Measurements from ENCODE around the gene ELMOD3.
"Not testable (repeated sequence)": the region's sequence is repeated elsewhere in the genome, so short reads cannot be mapped to it uniquely, and the experiment has no call there.

ELMOD3 gene

DNA sequence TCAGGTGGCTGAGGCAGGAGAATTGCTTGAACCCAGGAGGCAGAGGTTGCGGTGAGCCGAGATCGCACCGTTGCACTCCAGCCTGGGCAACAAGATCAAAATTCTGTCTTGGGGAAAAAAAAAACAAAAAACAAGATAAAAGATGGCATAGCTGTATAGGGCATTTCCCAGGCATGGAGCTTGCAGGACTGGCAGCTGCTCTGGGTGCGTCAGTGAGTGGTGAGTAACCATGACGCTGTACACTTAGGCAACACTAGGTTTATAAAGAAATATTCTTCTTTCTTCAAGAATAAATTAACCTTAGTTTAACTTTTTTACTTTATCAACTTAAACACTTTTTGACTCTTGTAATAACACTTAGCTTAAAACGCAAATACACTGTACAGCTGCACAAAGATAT, 42.2 kb upstream of the ELMOD3 start:
- no peak overlapping the region for H3K4me2 ChIP-seq (ENCODE audit: low read depth, low read length, poor library complexity, severe bottlenecking)
- no peaks in the 10 kb centered on the region for H3K9me3 ChIP-seq (ENCODE audit: insufficient read depth, low read depth, low read length)
- peaks cover 28% of the 10 kb centered on the region; the same call in 1 of the 2 replicates for H3K36me3 ChIP-seq (ENCODE audit: insufficient read depth, low read length)
- no peak overlapping the region for H3K4me3 ChIP-seq (ENCODE audit: low read length, poor library complexity, severe bottlenecking)
- peaks cover 4% of the 10 kb centered on the region for H4K20me1 ChIP-seq (ENCODE audit: insufficient read depth, low read length, poor library complexity, severe bottlenecking)
- no peaks in the 10 kb centered on the region for H3K9me2 ChIP-seq (replicated peaks; ENCODE audit: low read depth, low read length)
- peaks cover 10% of the 10 kb centered on the region for H3K4me1 ChIP-seq (ENCODE audit: insufficient read depth, low read length, poor library complexity, severe bottlenecking)
- no peaks in the 10 kb centered on the region for H3K27me3 ChIP-seq (ENCODE audit: insufficient read depth, low read length, poor library complexity, severe bottlenecking)
- no peaks in the 10 kb centered on the region for H3F3A ChIP-seq (ENCODE audit: low read depth)
- H3K79me2 ChIP-seq (ENCODE audit: insufficient read depth, low read length), result 0 out of 2 replicates have a peak, but pooled peaks cover 7% of the 10 kb centered on the region
- no peak for TF ChIP-seq EZH2phosphoT487 (IDR thresholded peaks at IDR 0.05; ENCODE audit: borderline replicate concordance)
- TF ChIP-seq, protein P1, sequence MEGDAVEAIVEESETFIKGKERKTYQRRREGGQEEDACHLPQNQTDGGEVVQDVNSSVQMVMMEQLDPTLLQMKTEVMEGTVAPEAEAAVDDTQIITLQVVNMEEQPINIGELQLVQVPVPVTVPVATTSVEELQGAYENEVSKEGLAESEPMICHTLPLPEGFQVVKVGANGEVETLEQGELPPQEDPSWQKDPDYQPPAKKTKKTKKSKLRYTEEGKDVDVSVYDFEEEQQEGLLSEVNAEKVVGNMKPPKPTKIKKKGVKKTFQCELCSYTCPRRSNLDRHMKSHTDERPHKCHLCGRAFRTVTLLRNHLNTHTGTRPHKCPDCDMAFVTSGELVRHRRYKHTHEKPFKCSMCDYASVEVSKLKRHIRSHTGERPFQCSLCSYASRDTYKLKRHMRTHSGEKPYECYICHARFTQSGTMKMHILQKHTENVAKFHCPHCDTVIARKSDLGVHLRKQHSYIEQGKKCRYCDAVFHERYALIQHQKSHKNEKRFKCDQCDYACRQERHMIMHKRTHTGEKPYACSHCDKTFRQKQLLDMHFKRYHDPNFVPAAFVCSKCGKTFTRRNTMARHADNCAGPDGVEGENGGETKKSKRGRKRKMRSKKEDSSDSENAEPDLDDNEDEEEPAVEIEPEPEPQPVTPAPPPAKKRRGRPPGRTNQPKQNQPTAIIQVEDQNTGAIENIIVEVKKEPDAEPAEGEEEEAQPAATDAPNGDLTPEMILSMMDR (conservative IDR thresholded peaks at IDR 0.05; ENCODE audit: low read length), result no peak
- H2AFZ ChIP-seq (ENCODE audit: low read length), result no peak overlapping the region
- no peak overlapping the region for H3K9ac ChIP-seq (ENCODE audit: low read depth, low read length, poor library complexity, severe bottlenecking)

DNA sequence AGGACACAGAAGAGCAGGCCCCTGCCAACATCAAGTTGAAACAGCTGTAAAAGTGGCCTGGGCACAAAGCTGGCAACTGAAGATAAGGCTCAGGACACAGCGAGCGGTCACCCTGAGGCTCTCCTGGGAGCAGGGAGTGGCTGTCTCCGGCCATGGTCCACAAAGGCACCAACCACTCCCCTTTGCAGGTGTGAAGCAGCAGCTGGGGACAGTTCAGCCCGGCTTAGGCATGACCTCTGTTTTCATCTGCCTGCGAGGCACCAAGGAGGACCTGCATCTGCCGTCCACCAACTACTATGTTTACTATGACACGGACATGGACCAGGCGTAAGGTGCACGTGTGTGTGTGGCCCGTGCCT, 39.7 kb upstream of the ELMOD3 start:
- Histone ChIP-seq H3K4me2 (ENCODE audit: low read depth, low read length, poor library complexity, severe bottlenecking) (no peak overlapping the region), H3K27me3 (ENCODE audit: insufficient read depth, low read length, poor library complexity, severe bottlenecking) (no peaks in the 10 kb centered on the region), H3F3A (ENCODE audit: low read depth) (no peaks in the 10 kb centered on the region), H3K4me1 (ENCODE audit: insufficient read depth, low read length, poor library complexity, severe bottlenecking) (peaks cover 14% of the 10 kb centered on the region), H2AFZ (ENCODE audit: low read length) (no peak overlapping the region), H3K9ac (ENCODE audit: low read depth, low read length, poor library complexity, severe bottlenecking) (no peak overlapping the region), H3K79me2 (ENCODE audit: insufficient read depth, low read length) (peaks cover 25% of the 10 kb centered on the region), H3K36me3 (ENCODE audit: insufficient read depth, low read length) (peaks cover 44% of the 10 kb centered on the region; the same call in 1 of the 2 replicates), H4K20me1 (ENCODE audit: insufficient read depth, low read length, poor library complexity, severe bottlenecking) (peaks cover 24% of the 10 kb centered on the region), H3K9me2 (replicated peaks; ENCODE audit: low read depth, low read length) (no peaks in the 10 kb centered on the region), H3K4me3 (ENCODE audit: low read length, poor library complexity, severe bottlenecking) (no peak overlapping the region), H3K9me3 (ENCODE audit: insufficient read depth, low read depth, low read length) (no peaks in the 10 kb centered on the region)
- TF ChIP-seq, protein P1 (conservative IDR thresholded peaks at IDR 0.05; ENCODE audit: low read length), result no peak
- no peak for TF ChIP-seq EZH2phosphoT487 (IDR thresholded peaks at IDR 0.05; ENCODE audit: borderline replicate concordance)

DNA sequence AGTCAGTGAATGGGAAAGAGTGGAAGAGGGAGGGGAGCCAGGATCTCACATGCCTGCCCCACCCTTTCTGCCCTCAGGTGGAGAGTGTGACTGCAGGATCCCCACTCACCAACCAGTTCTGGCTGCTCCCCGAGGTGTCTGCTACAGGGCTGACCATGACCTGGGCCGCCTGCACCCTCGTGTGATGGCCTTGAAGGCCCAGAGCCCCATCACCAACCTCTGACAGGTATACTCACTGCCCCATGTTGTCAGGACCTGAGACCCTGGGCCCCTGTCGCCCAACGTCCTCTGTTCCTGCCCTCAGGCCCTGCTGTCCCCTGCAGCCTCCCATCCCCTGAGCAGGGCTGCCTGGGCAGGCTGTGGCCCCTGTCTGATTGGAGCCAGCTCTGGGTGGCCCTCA, 38.6 kb upstream of the ELMOD3 start:
- H3K4me3 ChIP-seq (ENCODE audit: low read length, poor library complexity, severe bottlenecking); H3K9me3 ChIP-seq (ENCODE audit: insufficient read depth, low read depth, low read length); H3K9me2 ChIP-seq (replicated peaks; ENCODE audit: low read depth, low read length); H3K27me3 ChIP-seq (ENCODE audit: insufficient read depth, low read length, poor library complexity, severe bottlenecking); H3K9ac ChIP-seq (ENCODE audit: low read depth, low read length, poor library complexity, severe bottlenecking); H2AFZ ChIP-seq (ENCODE audit: low read length); H3K4me2 ChIP-seq (ENCODE audit: low read depth, low read length, poor library complexity, severe bottlenecking); H3F3A ChIP-seq (ENCODE audit: low read depth): not testable (repeated sequence)
- Histone ChIP-seq H3K4me1 (ENCODE audit: insufficient read depth, low read length, poor library complexity, severe bottlenecking) (peaks cover 22% of the 10 kb centered on the region), H4K20me1 (ENCODE audit: insufficient read depth, low read length, poor library complexity, severe bottlenecking) (peaks cover 34% of the 10 kb centered on the region), H3K36me3 (ENCODE audit: insufficient read depth, low read length) (peaks cover 53% of the 10 kb centered on the region), H3K79me2 (ENCODE audit: insufficient read depth, low read length) (peaks cover 35% of the 10 kb centered on the region)
